RWPE1 (cell line): ENCODE measurements around the gene TP53TG5.

Source experiments
- CTCF ChIA-PET: fragments of 350-600 bp; sonication (Branson Sonifier 250); formaldehyde crosslinking; extraction: SDS; loops from one replicate; lab custom pipeline; 2021; lab: Yijun Ruan, JAX
- POLR2A ChIA-PET: fragments of 400-600 bp; formaldehyde crosslinking; extraction: SDS; loops from one replicate; lab custom pipeline; 2020; ENCODE audit warnings: antibody characterized with exemption; ENCODE audit not compliant: low non-redundant PET; lab: Yijun Ruan, JAX
- DNase-seq: peaks from one replicate; pipeline ENCODE4 v3.0.0; 2012; ENCODE audit warnings: low spot score
- H3K27ac ChIP-seq: fragments of 450-650 bp; 2 replicates; pipeline ENCODE4 v1.5.1; 2017
- CTCF ChIP-seq: fragments of 450-650 bp; conservative IDR thresholded peaks from 2 replicates; pipeline ENCODE4 v1.5.1; 2017; ENCODE audit warnings: low read depth, mild to moderate bottlenecking

Gene TP53TG5

GRCh38 chr20:45387274-45387673 lies 9.1 kb upstream of the TP53TG5 start:
- CTCF ChIA-PET = interaction anchor here (1.5 kb wide), 1 partner anchor 14 kb away, joined by 8 read pairs; no protein-coding TSS in a partner anchor
- POLR2A ChIA-PET = no interaction called here

DNA sequence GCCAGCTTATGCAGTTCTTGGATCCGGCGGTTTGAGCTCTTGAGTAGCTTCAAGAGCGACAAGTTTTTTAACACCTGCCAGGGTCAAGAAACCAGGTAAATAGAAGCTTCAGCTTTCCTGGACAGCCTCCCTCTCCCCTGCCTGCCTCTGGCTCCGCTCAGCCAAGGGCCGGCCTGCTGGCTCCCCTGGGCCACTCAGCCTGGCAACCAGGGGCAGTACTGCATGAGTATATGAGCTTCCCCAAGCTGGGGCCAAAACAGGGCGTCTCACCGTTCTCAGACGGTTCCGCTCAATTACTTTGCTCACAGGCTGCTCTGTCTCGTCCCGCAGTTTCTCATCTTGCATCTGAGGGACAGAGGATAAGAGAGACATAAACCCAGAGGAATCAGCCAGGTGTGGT lies 856 bp downstream of the TP53TG5 start:
- ChIA-PET CTCF (interaction anchor here (0.7 to 6.3 kb wide), 5 partner anchors 14 to 394 kb away, joined by 3 to 62 read pairs (median 5); partner anchors contain the start of gene SYS1), POLR2A (no interaction called here)
- no peak for DNase-seq

More at GRCh38 chr20:45387274-45387673, 9.1 kb upstream of the TP53TG5 start:
- H3K27ac ChIP-seq = no peak overlapping the region
- no peak for DNase-seq
- no peak for TF ChIP-seq CTCF

GRCh38 chr20:45374966-45375365 lies 3.2 kb downstream of the TP53TG5 start:
- TF ChIP-seq CTCF = no peak
- DNase-seq = no peak
- ChIA-PET CTCF (interaction anchor here (0.6 to 6.3 kb wide), 5 partner anchors 12 to 420 kb away, joined by 3 to 62 read pairs (median 5); partner anchors contain the start of gene SYS1), POLR2A (no interaction called here)
- H3K27ac ChIP-seq = no peak overlapping the region

More for the DNA sequence above, 856 bp downstream of the TP53TG5 start:
- H3K27ac ChIP-seq = no peak overlapping the region
- no peak for TF ChIP-seq CTCF

- H3K27ac ChIP-seq = peak overlapping the region; percentile 51
- ChIA-PET POLR2A (interaction anchor here (0.6 kb wide), 1 partner anchor 61 kb away, joined by 3 read pairs; no protein-coding TSS in a partner anchor), CTCF (interaction anchor here (0.6 to 6.3 kb wide), 35 partner anchors 9 to 422 kb away, joined by 3 to 62 read pairs (median 5); partner anchors contain the start of genes DBNDD2, PIGT, RBPJL and SYS1)
- TF ChIP-seq CTCF = peak; percentile 35
- no peak for DNase-seq
Measured at GRCh38 chr20:45374101-45374467, 4.0 kb downstream of the TP53TG5 start.

GRCh38 chr20:45373353-45374100 lies 4.6 kb downstream of the TP53TG5 start:
- H3K27ac ChIP-seq = peak overlapping the region; percentile 51
- POLR2A ChIA-PET = interaction anchor here (0.6 kb wide), 1 partner anchor 62 kb away, joined by 3 read pairs; no protein-coding TSS in a partner anchor
- CTCF ChIA-PET = interaction anchor here (0.5 to 6.3 kb wide), 47 partner anchors 8 to 1438 kb away, joined by 3 to 62 read pairs (median 4); partner anchors contain the start of genes DBNDD2, PIGT, RBPJL and SYS1
- peak; percentile 93 for DNase-seq
- peak; percentile 98 for TF ChIP-seq CTCF

DNA sequence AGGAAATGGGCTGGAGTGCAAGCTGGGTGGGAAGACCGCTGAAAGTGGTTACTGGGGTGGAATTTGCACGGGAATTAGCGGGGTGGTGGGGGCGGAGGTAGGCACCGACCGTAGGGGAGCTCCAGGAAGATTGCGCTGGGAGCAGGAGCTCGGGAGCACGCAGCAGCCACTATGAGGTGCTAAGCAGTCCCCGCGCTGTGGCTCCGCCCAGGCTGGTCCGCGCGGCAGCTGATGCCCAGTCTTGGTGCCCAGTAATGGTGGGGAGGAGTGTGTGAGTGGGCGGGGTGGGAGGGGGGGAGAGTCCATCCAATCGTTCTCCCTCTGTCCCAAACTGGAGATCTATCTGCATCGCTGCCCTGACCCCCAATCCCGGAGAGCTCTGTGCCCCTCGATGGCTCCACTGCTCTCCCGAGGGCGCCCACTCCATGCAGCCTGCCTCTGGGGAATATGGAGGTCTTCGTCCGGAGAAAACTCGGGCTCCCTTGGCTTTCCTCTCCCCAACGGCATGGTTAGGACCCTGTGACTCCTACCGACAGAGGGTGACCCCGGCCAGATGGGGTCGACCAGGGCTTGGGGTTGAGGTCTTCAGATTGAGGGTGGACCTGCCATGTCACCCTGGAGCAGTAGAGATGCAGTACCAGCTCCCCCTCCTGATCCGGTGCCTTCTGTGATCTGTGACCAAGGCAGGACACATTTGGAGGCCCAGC lies 5.3 kb downstream of the TP53TG5 start:
- no peak for TF ChIP-seq CTCF
- H3K27ac ChIP-seq = peak overlapping the region; percentile 51
- DNase-seq = no peak
- POLR2A ChIA-PET = interaction anchor here (0.6 kb wide), 1 partner anchor 50 kb away, joined by 11 read pairs; no protein-coding TSS in a partner anchor
- CTCF ChIA-PET = interaction anchor here (0.6 to 6.3 kb wide), 22 partner anchors 8 to 1438 kb away, joined by 3 to 62 read pairs (median 8); partner anchors contain the start of genes DBNDD2, PIGT and SYS1
